ENCODE results near the gene SMCR8. TPM values are rescaled to one million over a fixed set of nuclear protein-coding genes. Genes with fewer than 3 reads are reported as not detected.
"Not testable (repeated sequence)": the region's sequence is repeated elsewhere in the genome, so short reads cannot be mapped to it uniquely, and the experiment has no call there.

The SMCR8 gene
- total RNA-seq, 1 experiment from 2014 or later, result 13.1 TPM

- H3K4me3 ChIP-seq (ENCODE audit: insufficient read depth, low read depth, low read length), result peak overlapping the region; percentile 90
Observed at GRCh38 chr17:18361837-18362697, 47.0 kb downstream of the SMCR8 start.

GRCh38 chr17:18362698-18363100 is 47.6 kb downstream of the SMCR8 start:
- DNase-seq, result peak; percentile 74
- no peaks in the 10 kb centered on the region for H3K27me3 ChIP-seq (ENCODE audit: control insufficient read depth, insufficient read depth, low read length)
- peaks cover 1% of the 10 kb centered on the region; the same call in 1 of the 2 replicates for H3K36me3 ChIP-seq (replicated peaks; ENCODE audit: control insufficient read depth, insufficient read depth, low read length)
- peak overlapping the region; percentile 90 for H3K4me3 ChIP-seq (ENCODE audit: insufficient read depth, low read depth, low read length)

More at GRCh38 chr17:18361837-18362697, 47.0 kb downstream of the SMCR8 start:
- H3K27me3 ChIP-seq (ENCODE audit: control insufficient read depth, insufficient read depth, low read length), result no peaks in the 10 kb centered on the region
- no peak for DNase-seq
- H3K36me3 ChIP-seq (replicated peaks; ENCODE audit: control insufficient read depth, insufficient read depth, low read length), result peaks cover 1% of the 10 kb centered on the region; the same call in 1 of the 2 replicates

- DNase-seq, result peak; percentile 99
- peak within 1 kb of the TSS; percentile 90 for H3K4me3 ChIP-seq (ENCODE audit: insufficient read depth, low read depth, low read length)
- no peaks in the 10 kb centered on the region for H3K27me3 ChIP-seq (ENCODE audit: control insufficient read depth, insufficient read depth, low read length)
- H3K36me3 ChIP-seq (replicated peaks; ENCODE audit: control insufficient read depth, insufficient read depth, low read length), result peaks cover 1% of the 10 kb centered on the region; the same call in 1 of the 2 replicates
Observed at GRCh38 chr17:18363101-18364049, 48.3 kb downstream of the SMCR8 start, which contains the start of gene SHMT1. Gene SHMT1 (minus strand): TSS chr17:18363550. CDS start chr17:18355981, 7,569 bp downstream.

GRCh38 chr17:18364166-18364565 is 49.1 kb downstream of the SMCR8 start:
- Histone ChIP-seq H3K36me3 (replicated peaks; ENCODE audit: control insufficient read depth, insufficient read depth, low read length) (peaks cover 1% of the 10 kb centered on the region; the same call in 1 of the 2 replicates), H3K4me3 (ENCODE audit: insufficient read depth, low read depth, low read length) (no peak overlapping the region), H3K27me3 (ENCODE audit: control insufficient read depth, insufficient read depth, low read length) (no peaks in the 10 kb centered on the region)
- DNase-seq, result no peak

- no peaks in the 10 kb centered on the region for H3K27me3 ChIP-seq (ENCODE audit: control insufficient read depth, insufficient read depth, low read length)
- no peak for DNase-seq
- H3K4me3 ChIP-seq (ENCODE audit: insufficient read depth, low read depth, low read length), result no peak overlapping the region
- H3K36me3 ChIP-seq (replicated peaks; ENCODE audit: control insufficient read depth, insufficient read depth, low read length), result no peaks in the 10 kb centered on the region
Observed at GRCh38 chr17:18368946-18369345, 53.9 kb downstream of the SMCR8 start.

GRCh38 chr17:18370761-18371160 is 55.7 kb downstream of the SMCR8 start:
- H3K4me3 ChIP-seq (ENCODE audit: insufficient read depth, low read depth, low read length), result no peak overlapping the region
- H3K27me3 ChIP-seq (ENCODE audit: control insufficient read depth, insufficient read depth, low read length), result no peaks in the 10 kb centered on the region
- no peaks in the 10 kb centered on the region for H3K36me3 ChIP-seq (replicated peaks; ENCODE audit: control insufficient read depth, insufficient read depth, low read length)
- no peak for DNase-seq

- DNase-seq, result no peak
- no peaks in the 10 kb centered on the region for H3K36me3 ChIP-seq (replicated peaks; ENCODE audit: control insufficient read depth, insufficient read depth, low read length)
- H3K27me3 ChIP-seq (ENCODE audit: control insufficient read depth, insufficient read depth, low read length), result no peaks in the 10 kb centered on the region
- no peak overlapping the region for H3K4me3 ChIP-seq (ENCODE audit: insufficient read depth, low read depth, low read length)
Observed at GRCh38 chr17:18371455-18371854, 56.4 kb downstream of the SMCR8 start.

- H3K36me3 ChIP-seq (replicated peaks; ENCODE audit: control insufficient read depth, insufficient read depth, low read length); DNase-seq: not testable (repeated sequence)
Observed at GRCh38 chr17:18373181-18373580, 58.1 kb downstream of the SMCR8 start.

GRCh38 chr17:18374216-18374615 is 59.1 kb downstream of the SMCR8 start:
- no peak overlapping the region for H3K4me3 ChIP-seq (ENCODE audit: insufficient read depth, low read depth, low read length)
- no peak for DNase-seq
- no peaks in the 10 kb centered on the region for H3K27me3 ChIP-seq (ENCODE audit: control insufficient read depth, insufficient read depth, low read length)
- no peaks in the 10 kb centered on the region for H3K36me3 ChIP-seq (replicated peaks; ENCODE audit: control insufficient read depth, insufficient read depth, low read length)

More at GRCh38 chr17:18373181-18373580, 58.1 kb downstream of the SMCR8 start:
- H3K27me3 ChIP-seq (ENCODE audit: control insufficient read depth, insufficient read depth, low read length); H3K4me3 ChIP-seq (ENCODE audit: insufficient read depth, low read depth, low read length): not testable (repeated sequence)

Other genes with a start within 250 kb of the SMCR8 start
- gene DRG2, start 227.3 kb upstream of the SMCR8 start, total RNA-seq (2014; rRNA removed; shearing (Covaris generic)), result 60.0 and 66.4 TPM in 2 replicates
- 0.52 and 1.4 TPM in 2 replicates for gene MYO15A, start 206.5 kb upstream of the SMCR8 start, total RNA-seq (2014; rRNA removed; shearing (Covaris generic))
- 101 and 103 TPM in 2 replicates for gene ALKBH5, start 131.5 kb upstream of the SMCR8 start, total RNA-seq (2014; rRNA removed; shearing (Covaris generic))
- 81.6 and 85.1 TPM in 2 replicates for gene LLGL1, start 89.7 kb upstream of the SMCR8 start, total RNA-seq (2014; rRNA removed; shearing (Covaris generic))
- gene FLII, start 56.6 kb upstream of the SMCR8 start, total RNA-seq (2014; rRNA removed; shearing (Covaris generic)), result 199 and 225 TPM in 2 replicates
- 16.2 and 17.3 TPM in 2 replicates for gene MIEF2, start 54.6 kb upstream of the SMCR8 start, total RNA-seq (2014; rRNA removed; shearing (Covaris generic))
- 36.7 and 48.0 TPM in 2 replicates for gene TOP3A, start 299 bp upstream of the SMCR8 start, total RNA-seq (2014; rRNA removed; shearing (Covaris generic))
- 76.3 and 85.7 TPM in 2 replicates for gene SHMT1, start 48.3 kb downstream of the SMCR8 start, total RNA-seq (2014; rRNA removed; shearing (Covaris generic))
- gene EVPLL, start 62.5 kb downstream of the SMCR8 start, total RNA-seq (2014; rRNA removed; shearing (Covaris generic)), result not detected in 2 replicates
- not detected in 2 replicates for gene LGALS9C, start 161.5 kb downstream of the SMCR8 start, total RNA-seq (2014; rRNA removed; shearing (Covaris generic))